IPS-18c (cell line): ENCODE data around the gene COL13A1.

Experiments used
- H3K4me3 ChIP-seq: 2 replicates; pipeline ENCODE4 v1.7.0; 2013; ENCODE audit warnings: low read depth, mild to moderate bottlenecking, low read length, moderate library complexity; ENCODE audit not compliant: insufficient read depth
- H3K9me3 ChIP-seq: one replicate; pipeline ENCODE4 v1.6.1; 2013; ENCODE audit warnings: mild to moderate bottlenecking, low read length, moderate library complexity; ENCODE audit not compliant: control insufficient read depth, insufficient read depth

Gene COL13A1

GRCh38 chr10:69783515-69783914 is 18.2 kb upstream of the COL13A1 start:
- H3K9me3 ChIP-seq: no peaks in the 10 kb centered on the region
- no peak overlapping the region for H3K4me3 ChIP-seq

GRCh38 chr10:69786791-69787190 is 14.9 kb upstream of the COL13A1 start:
- Histone ChIP-seq H3K9me3 (no peaks in the 10 kb centered on the region), H3K4me3 (no peak overlapping the region)

- no peaks in the 10 kb centered on the region for H3K9me3 ChIP-seq
- H3K4me3 ChIP-seq: no peak overlapping the region
Measured at GRCh38 chr10:69787681-69788080, 14.0 kb upstream of the COL13A1 start.

GRCh38 chr10:69789164-69789576 is 12.5 kb upstream of the COL13A1 start:
- Histone ChIP-seq H3K4me3 (no peak overlapping the region), H3K9me3 (no peaks in the 10 kb centered on the region)

GRCh38 chr10:69791812-69792211 is 9.9 kb upstream of the COL13A1 start:
- H3K9me3 ChIP-seq: no peaks in the 10 kb centered on the region
- H3K4me3 ChIP-seq: no peak overlapping the region

GRCh38 chr10:69792341-69792740 is 9.4 kb upstream of the COL13A1 start:
- Histone ChIP-seq H3K4me3 (no peak overlapping the region), H3K9me3 (no peaks in the 10 kb centered on the region)

GRCh38 chr10:69794673-69795072 is 7.0 kb upstream of the COL13A1 start:
- H3K9me3 ChIP-seq: no peaks in the 10 kb centered on the region

GRCh38 chr10:69795242-69795934 is 6.3 kb upstream of the COL13A1 start:
- Histone ChIP-seq H3K9me3 (no peaks in the 10 kb centered on the region), H3K4me3 (no peak overlapping the region)

More at GRCh38 chr10:69794673-69795072, 7.0 kb upstream of the COL13A1 start:
- no peak overlapping the region for H3K4me3 ChIP-seq

- Histone ChIP-seq H3K4me3 (no peak overlapping the region), H3K9me3 (no peaks in the 10 kb centered on the region)
Measured at GRCh38 chr10:69797959-69798358, 3.7 kb upstream of the COL13A1 start.

GRCh38 chr10:69800109-69800508 is 1.6 kb upstream of the COL13A1 start:
- Histone ChIP-seq H3K9me3 (no peaks in the 10 kb centered on the region), H3K4me3 (no peak overlapping the region; the same call in 1 of the 2 replicates)

GRCh38 chr10:69800665-69801064 is 1.0 kb upstream of the COL13A1 start:
- no peaks in the 10 kb centered on the region for H3K9me3 ChIP-seq
- no peak overlapping the region for H3K4me3 ChIP-seq

- peak overlapping the region; percentile 61 for H3K4me3 ChIP-seq
- H3K9me3 ChIP-seq: no peaks in the 10 kb centered on the region
Measured at GRCh38 chr10:69801094-69801433, 642 bp upstream of the COL13A1 start.

GRCh38 chr10:69802424-69803161 is 887 bp downstream of the COL13A1 start:
- H3K4me3 ChIP-seq: peak overlapping the region; percentile 61

GRCh38 chr10:69803809-69804208 is 2.1 kb downstream of the COL13A1 start:
- H3K9me3 ChIP-seq: no peaks in the 10 kb centered on the region
- H3K4me3 ChIP-seq: no peak overlapping the region; the same call in 1 of the 2 replicates

More at GRCh38 chr10:69802424-69803161, 887 bp downstream of the COL13A1 start:
- H3K9me3 ChIP-seq: no peaks in the 10 kb centered on the region

- no peak overlapping the region for H3K4me3 ChIP-seq
Measured at GRCh38 chr10:69804775-69805174, 3.1 kb downstream of the COL13A1 start.

GRCh38 chr10:69807122-69807521 is 5.4 kb downstream of the COL13A1 start:
- Histone ChIP-seq H3K9me3 (no peaks in the 10 kb centered on the region), H3K4me3 (no peak overlapping the region)

More at GRCh38 chr10:69804775-69805174, 3.1 kb downstream of the COL13A1 start:
- no peaks in the 10 kb centered on the region for H3K9me3 ChIP-seq

- Histone ChIP-seq H3K9me3 (no peaks in the 10 kb centered on the region), H3K4me3 (no peak overlapping the region)
Measured at GRCh38 chr10:69807696-69808095, 6.0 kb downstream of the COL13A1 start.

- Histone ChIP-seq H3K4me3 (no peak overlapping the region), H3K9me3 (no peaks in the 10 kb centered on the region)
Measured at GRCh38 chr10:69809318-69809717, 7.6 kb downstream of the COL13A1 start.
